ENCODE measurements around the gene FBXL13. TPM values are rescaled to one million over a fixed set of nuclear protein-coding genes. Genes with fewer than 3 reads are reported as not detected.

The FBXL13 gene
- total and polyA plus RNA-seq, 2 of the 8 experiments (the other 6 are each of a cell fraction or from before 2014, with no cell fraction given): 1.2 to 2.8 TPM

- H2BK12ac ChIP-seq (ENCODE audit: low read depth, low read length): no peak overlapping the region
- no peak overlapping the region for H2BK5ac ChIP-seq (ENCODE audit: low read depth, low read length)
- ChIA-PET CTCF (ENCODE audit: partially characterized antibody) (interaction anchor here (1.1 kb wide), 1 partner anchor 9 kb away, joined by 4 read pairs; no protein-coding TSS in a partner anchor), POLR2A (ENCODE audit: partially characterized antibody) (no interaction called here)
- DNase-seq (ENCODE audit: low read depth in 1 of 2, low spot score in 2 of 2): no peak
- no peaks in the 10 kb centered on the region for H3K23me2 ChIP-seq (ENCODE audit: low read depth, low read length)
- no peak overlapping the region for H2BK20ac ChIP-seq (ENCODE audit: low read length)
- no peaks in the 10 kb centered on the region for H3K27me3 ChIP-seq (replicated peaks in 1 of 4; ENCODE audit: control insufficient read depth in 3 of 4, extremely low read depth in 1 of 4, insufficient read depth in 3 of 4, low read length in 3 of 4)
- H3K56ac ChIP-seq (replicated peaks; ENCODE audit: insufficient read length, low read depth, low read length): no peak overlapping the region
- H3K36me3 ChIP-seq (ENCODE audit: control insufficient read depth in 2 of 4, insufficient read depth in 4 of 4, low read length in 3 of 4): peaks cover 0 to 15% (median 6%) of the 10 kb centered on the region in 4 experiments; a peak in 3 of 8 replicates
- H3K4me2 ChIP-seq (ENCODE audit: insufficient read depth in 1 of 2, low read depth in 2 of 2, low read length in 2 of 2): no peak overlapping the region
- H3K23ac ChIP-seq (ENCODE audit: insufficient read length): no peak overlapping the region
- H3K4ac ChIP-seq (replicated peaks; ENCODE audit: insufficient read length, low read depth, low read length): no peak overlapping the region
- H3K4me3 ChIP-seq (ENCODE audit: extremely low read depth in 1 of 4, insufficient read depth in 2 of 4, low read depth in 3 of 4, low read length in 4 of 4): no peak overlapping the region
- no peak overlapping the region for H4K5ac ChIP-seq (ENCODE audit: insufficient read length, low read depth, low read length)
- no peak overlapping the region for H2AK5ac ChIP-seq (ENCODE audit: low read depth, low read length)
- no peaks in the 10 kb centered on the region for H3K79me1 ChIP-seq (ENCODE audit: low read depth, low read length)
- 86% methylated on average over 4 of the region's 4 CpGs; no CpG with 5 or more reads in 1 of the 2 experiments for WGBS, 2 experiments (ENCODE audit: extremely low coverage in 1 of 2, insufficient coverage in 1 of 2, insufficient read length in 1 of 2, insufficient replicate concordance in 2 of 2, low coverage in 1 of 2, low lambda C conversion rate in 2 of 2, missing lambda C conversion rate in 1 of 2)
- H3K9me3 ChIP-seq (ENCODE audit: insufficient read depth in 2 of 2, low read depth in 1 of 2, low read length in 1 of 2): no peaks in the 10 kb centered on the region
- H4K20me1 ChIP-seq (replicated peaks in 1 of 2; ENCODE audit: control insufficient read depth in 1 of 2, insufficient read depth in 2 of 2, low read length in 2 of 2): no peaks in the 10 kb centered on the region
- no peaks in the 10 kb centered on the region for H3K4me1 ChIP-seq (replicated peaks in 1 of 4; ENCODE audit: control insufficient read depth in 3 of 4, insufficient read depth in 4 of 4, low read length in 3 of 4)
- H3K27ac ChIP-seq (ENCODE audit: low read depth, low read length): no peak overlapping the region
- H4K91ac ChIP-seq (replicated peaks; ENCODE audit: insufficient read length, low read length): no peak overlapping the region
- H4K8ac ChIP-seq (ENCODE audit: extremely low read depth, insufficient read depth, low read length): no peak overlapping the region
- no peak overlapping the region for H2AFZ ChIP-seq (ENCODE audit: low read length)
- H3K9ac ChIP-seq (replicated peaks in 1 of 4; ENCODE audit: extremely low read depth in 1 of 4, low read depth in 3 of 4, low read length in 3 of 4): no peak overlapping the region
- no peak overlapping the region for H3K14ac ChIP-seq (ENCODE audit: insufficient read length)
- no peaks in the 10 kb centered on the region for H3K79me2 ChIP-seq (ENCODE audit: control insufficient read depth in 1 of 2, insufficient read depth in 2 of 2, low read length in 2 of 2)
- H2BK15ac ChIP-seq (ENCODE audit: low read length): no peak overlapping the region
- H3K18ac ChIP-seq (ENCODE audit: extremely low read depth, low read length): no peak overlapping the region
- H2BK120ac ChIP-seq (replicated peaks; ENCODE audit: low read depth, low read length): no peak overlapping the region
- no peak for FAIRE-seq
- TF ChIP-seq HDAC6 (IDR thresholded peaks at IDR 0.05; ENCODE audit: low read depth, low read length) (no peak), SP2 (IDR thresholded peaks at IDR 0.05; ENCODE audit: low read length) (no peak)
Observed at GRCh38 chr7:103115771-103116170, 41.2 kb upstream of the FBXL13 start.

All from H1 (cell line).